Stimulated activated CD4-positive, alpha-beta T cell treated with anti-CD3 and anti-CD28 coated beads, Interleukin-12 subunit alpha, Interleukin-12 subunit beta, amount 100 ng/mL, for 4 hours (primary cell): ENCODE data around the gene CMTM8.
A peak's percentile ranks its signal among the peaks of the same experiment; 100 is the strongest.

Source experiments
- DNase-seq: peaks from one replicate; pipeline ENCODE4 v3.0.0-alpha.2; 2020

The CMTM8 gene

GRCh38 chr3:32281570-32282106 is 43.2 kb downstream of the CMTM8 start:
- no peak for DNase-seq

GRCh38 chr3:32282578-32283154 is 44.2 kb downstream of the CMTM8 start:
- DNase-seq: no peak

GRCh38 chr3:32283304-32283703 is 44.8 kb downstream of the CMTM8 start:
- DNase-seq: no peak

GRCh38 chr3:32284443-32285212 is 46.1 kb downstream of the CMTM8 start:
- DNase-seq: no peak

- DNase-seq: no peak
Measured at GRCh38 chr3:32285891-32286290, 47.4 kb downstream of the CMTM8 start.

GRCh38 chr3:32288819-32289218 is 50.3 kb downstream of the CMTM8 start:
- no peak for DNase-seq

- DNase-seq: no peak
Measured at GRCh38 chr3:32290619-32291018, 52.1 kb downstream of the CMTM8 start.

- DNase-seq: no peak
Measured at GRCh38 chr3:32292085-32292796, 53.8 kb downstream of the CMTM8 start.

- DNase-seq: no peak
Measured at GRCh38 chr3:32293903-32294302, 55.4 kb downstream of the CMTM8 start.

- DNase-seq: peak; percentile 52
Measured at GRCh38 chr3:32296251-32297204, 58.0 kb downstream of the CMTM8 start.

- DNase-seq: no peak
Measured at GRCh38 chr3:32297366-32297765, 58.9 kb downstream of the CMTM8 start.

GRCh38 chr3:32301426-32301825 is 62.9 kb downstream of the CMTM8 start:
- DNase-seq: no peak

GRCh38 chr3:32302601-32303398 is 64.3 kb downstream of the CMTM8 start:
- no peak for DNase-seq

- no peak for DNase-seq
Measured at GRCh38 chr3:32303399-32303747, 64.9 kb downstream of the CMTM8 start.

GRCh38 chr3:32303977-32304881 is 65.7 kb downstream of the CMTM8 start:
- DNase-seq: no peak

- DNase-seq: no peak
Measured at GRCh38 chr3:32305361-32305876, 66.9 kb downstream of the CMTM8 start.

- no peak for DNase-seq
Measured at GRCh38 chr3:32306072-32306471, 67.6 kb downstream of the CMTM8 start.

- no peak for DNase-seq
Measured at GRCh38 chr3:32307591-32307990, 69.1 kb downstream of the CMTM8 start.

- no peak for DNase-seq
Measured at GRCh38 chr3:32308378-32308777, 69.9 kb downstream of the CMTM8 start.

GRCh38 chr3:32309654-32310242 is 71.3 kb downstream of the CMTM8 start:
- DNase-seq: no peak
